ENCODE data around the gene FAM89A.
A peak's percentile ranks its signal among the peaks of the same experiment; 100 is the strongest.

The FAM89A gene

DNA sequence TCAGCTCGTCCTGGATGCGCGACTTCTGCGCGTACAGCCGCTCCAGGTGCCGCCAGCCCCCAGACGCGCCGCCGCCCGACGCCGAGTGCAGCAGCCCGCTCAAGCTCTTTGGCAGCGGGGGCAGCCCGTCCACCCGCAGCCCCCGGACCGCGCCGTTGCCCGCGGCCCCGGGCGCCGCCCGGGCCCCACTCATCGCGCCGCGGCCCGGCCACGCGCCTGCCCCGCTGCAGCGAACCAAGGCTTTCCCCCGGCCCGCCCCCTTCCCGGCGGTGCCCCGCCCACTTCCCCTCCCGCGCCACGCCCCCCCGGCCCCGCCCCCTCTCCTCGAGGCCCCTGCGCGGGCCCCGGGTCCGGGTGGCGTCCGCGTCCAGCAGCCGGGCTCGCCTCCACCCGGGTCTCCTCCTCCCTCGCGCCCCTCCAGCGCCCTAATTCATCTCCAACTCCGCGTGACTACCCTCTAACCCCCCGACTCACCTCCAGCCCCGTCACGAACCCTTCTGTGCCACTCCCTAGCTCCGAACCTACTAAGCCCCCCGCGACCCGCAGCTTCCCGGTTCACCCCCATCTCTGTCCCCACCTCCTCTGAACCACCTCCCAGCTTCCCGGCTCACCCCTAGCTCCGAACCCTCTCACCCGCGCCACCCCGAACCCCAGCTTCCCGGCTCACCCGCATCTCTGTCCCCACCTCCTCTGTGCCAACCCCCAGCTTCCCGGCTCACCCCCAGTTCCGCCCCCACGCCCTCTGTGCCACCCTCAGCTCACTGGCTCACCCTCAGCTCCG is at the start of gene FAM89A:
FAM89A (minus strand) TSS at position 236 of the 781 bp plus-strand sequence; CDS start at position 193, 43 bp downstream.
- peak in 25 of 56 donors; percentile 3 to 56 (median 29) for DNase-seq

DNA sequence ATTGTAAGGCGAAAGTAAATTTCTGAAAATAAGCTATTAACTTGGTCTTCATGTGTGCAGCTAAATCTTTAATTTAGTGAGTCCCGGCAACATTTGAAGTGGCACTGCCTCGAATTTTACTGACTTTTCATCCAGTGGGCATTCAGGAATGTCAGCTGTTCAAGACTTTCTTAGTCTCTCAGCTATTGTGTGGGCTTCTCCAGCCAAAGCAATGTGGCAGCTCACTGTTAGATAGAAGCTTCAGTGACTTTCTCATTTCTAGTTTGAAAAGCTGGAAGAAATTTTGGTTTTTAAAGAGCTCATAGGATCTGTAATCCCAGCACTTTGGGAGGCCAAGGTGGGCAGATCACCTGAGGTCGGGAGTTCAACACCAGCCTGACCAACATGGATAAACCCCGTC is 44.3 kb upstream of the FAM89A start:
- DNase-seq: no peak

DNA sequence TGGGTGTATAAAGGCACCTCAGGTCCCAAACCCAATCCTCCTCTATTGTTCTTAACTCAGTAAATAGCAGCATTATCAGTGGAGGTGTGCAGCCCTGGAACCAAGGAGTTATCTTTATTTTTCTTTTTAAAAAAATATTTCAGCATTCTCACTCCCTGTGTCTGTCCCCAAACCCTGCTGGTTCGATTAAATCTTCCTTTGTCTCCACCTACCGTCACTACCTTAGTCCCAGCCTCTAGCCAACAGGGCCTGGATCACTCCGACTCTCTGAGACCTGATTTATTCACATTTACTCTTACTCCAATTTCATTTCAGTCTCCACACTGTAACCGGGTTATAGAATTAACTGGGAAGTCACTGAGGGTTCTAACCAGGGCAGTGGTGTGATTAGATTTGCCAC is 39.1 kb upstream of the FAM89A start:
- DNase-seq: no peak

GRCh38 chr1:231078250-231078649 is 38.2 kb upstream of the FAM89A start:
- no peak for DNase-seq

DNA sequence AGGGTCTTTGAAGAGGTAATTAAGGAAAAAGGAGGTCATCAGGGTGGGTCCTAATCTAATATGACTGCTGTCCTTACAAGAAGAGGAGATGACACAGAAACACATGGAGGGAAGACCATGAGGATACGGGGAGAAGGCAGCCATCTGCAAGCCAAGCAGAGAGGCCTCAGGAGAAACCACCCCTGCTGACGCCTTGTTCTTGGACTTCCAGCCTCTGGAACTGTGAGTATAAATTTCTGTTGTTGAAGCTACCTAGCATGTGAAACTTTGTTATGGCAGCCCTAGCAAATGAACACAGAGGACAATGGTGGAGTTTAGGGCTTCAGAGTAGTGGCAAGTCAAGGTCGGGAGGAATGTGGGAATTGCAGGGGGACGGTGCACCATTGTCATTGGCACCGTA is 36.7 kb upstream of the FAM89A start:
- no peak for DNase-seq

DNA sequence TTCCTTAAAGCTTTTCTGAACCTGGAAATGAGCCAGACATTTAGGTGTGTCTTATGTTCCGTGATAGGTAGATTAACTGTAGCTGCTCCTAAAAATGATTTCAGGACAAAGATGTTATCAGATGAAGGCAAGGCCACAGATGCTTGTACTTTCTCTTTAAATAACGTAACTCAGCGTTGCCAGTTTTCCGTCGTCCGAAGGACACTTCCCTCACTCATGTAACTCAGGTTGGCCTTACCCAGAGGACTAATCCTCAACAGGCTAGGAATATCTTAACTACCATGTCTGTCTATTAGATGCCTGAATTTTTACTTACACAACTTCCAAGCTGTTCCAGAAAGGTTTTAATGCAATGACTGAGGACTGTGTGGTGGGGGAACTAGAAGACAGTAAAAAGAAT is 35.4 kb upstream of the FAM89A start:
- no peak for DNase-seq

GRCh38 chr1:231075020-231075419 is 35.0 kb upstream of the FAM89A start:
- no peak for DNase-seq

- no peak for DNase-seq
Measured at GRCh38 chr1:231074046-231074445, 34.0 kb upstream of the FAM89A start.

- DNase-seq: no peak
Measured at GRCh38 chr1:231073331-231073730, 33.3 kb upstream of the FAM89A start.

GRCh38 chr1:231072502-231073094 is 32.5 kb upstream of the FAM89A start:
- DNase-seq: no peak

- no peak for DNase-seq
Measured at GRCh38 chr1:231072041-231072440, 32.0 kb upstream of the FAM89A start.

DNA sequence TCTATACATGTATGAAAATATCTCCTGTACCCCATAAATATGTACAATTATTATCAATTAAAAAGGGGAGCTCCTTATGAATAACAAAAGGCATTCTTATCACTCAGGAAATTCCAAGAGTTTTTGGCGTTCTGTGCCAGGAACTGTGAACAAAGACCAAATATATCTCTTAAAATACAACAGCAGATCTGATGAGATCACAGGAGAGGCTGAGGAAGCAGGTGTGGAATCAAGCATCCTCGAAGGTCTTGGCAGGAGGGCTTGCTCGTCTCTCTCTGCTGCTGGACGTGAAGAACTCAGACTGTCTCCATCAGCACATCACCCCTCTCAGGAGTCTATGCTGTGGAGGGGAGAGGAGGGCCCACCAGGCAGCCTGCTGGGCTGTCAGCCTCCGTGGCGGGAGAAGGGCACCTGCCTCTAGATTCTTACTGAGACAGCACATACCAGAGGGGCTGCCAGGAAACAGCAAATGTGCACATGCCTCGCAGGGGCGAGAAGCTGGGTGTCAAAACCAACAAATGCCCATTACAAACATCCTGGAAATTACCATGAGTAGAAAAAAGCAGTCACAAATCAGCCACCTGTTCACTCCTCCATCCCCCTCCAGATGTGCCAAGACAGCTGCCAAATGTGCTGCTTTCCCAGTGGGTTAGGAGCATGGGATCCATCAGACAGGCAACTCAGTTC is 30.8 kb upstream of the FAM89A start:
- no peak for DNase-seq

DNA sequence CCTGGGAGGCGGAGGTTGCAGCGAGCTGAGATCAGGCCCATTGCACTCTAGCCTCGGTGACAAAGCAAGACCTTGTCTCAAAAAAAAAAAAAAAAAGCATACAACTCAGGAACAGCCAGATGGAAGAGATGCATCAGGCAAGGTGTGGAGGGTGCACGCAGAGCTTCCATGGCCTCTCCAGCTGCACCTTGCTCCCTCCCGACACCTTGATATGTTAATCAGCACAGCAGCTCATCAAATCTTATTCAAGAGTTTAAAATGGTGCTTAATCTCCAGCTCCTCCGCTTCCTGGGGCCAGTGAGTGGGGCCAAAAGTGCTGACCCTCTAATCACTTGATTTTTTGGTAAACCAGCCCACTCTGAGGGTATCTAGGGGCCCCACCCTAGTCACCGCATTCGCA is 29.3 kb upstream of the FAM89A start:
- no peak for DNase-seq

DNA sequence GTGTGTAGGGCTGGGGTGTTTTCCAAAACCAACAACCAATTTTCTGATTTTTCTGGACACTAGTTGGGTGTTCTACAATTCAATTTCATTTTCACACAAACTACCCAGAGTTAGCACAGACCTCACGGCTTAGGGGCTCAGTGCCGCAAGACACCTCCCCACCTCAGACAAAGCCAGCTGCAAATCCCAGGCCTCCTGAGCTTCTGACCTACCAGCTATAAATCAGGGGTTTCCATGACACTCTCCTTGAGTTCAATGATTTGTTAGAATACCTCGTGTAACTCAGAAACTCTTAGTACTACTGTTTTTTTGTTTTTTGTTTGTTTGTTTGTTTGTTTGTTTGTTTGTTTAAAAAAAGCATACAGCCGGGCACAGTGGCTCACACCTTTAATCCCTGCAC is 28.7 kb upstream of the FAM89A start:
- DNase-seq: no peak

DNA sequence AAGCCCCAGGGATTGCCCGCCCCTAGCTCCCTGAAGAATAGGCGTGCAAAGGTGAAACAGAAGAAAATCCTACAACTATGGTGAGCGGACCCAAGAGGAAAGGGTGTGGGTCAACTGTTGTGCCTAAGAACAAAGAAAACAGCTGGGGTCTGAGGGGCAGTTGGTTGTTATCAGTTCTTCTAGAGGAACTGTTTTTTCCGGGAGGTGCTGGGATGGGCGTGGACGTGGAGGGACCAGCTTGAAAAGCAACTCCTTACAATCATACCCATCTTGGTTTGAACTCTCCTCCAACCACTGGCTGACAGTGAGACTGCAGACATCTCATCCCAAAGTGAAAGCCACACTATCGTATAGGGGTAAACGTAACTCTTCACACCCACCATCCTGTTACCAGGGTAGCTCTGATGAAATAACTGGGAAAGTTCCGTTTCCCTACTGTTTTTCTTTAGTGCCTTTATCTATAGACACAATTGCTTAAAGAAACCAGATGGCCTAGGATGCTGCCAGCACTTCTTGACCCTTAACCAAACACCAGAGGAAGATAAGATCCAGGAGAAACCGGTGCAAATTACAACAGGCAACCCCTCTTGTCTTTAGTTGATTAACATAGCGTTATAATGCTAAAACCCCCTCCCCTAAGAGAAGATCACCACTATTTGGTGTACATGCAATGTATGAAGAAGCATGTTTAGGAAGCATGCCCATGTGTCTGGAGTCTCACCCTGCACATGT is 25.6 kb upstream of the FAM89A start:
- DNase-seq: no peak

- no peak for DNase-seq
Measured at GRCh38 chr1:231064418-231064817, 24.4 kb upstream of the FAM89A start.

GRCh38 chr1:231063331-231063730 is 23.3 kb upstream of the FAM89A start:
- no peak for DNase-seq

DNA sequence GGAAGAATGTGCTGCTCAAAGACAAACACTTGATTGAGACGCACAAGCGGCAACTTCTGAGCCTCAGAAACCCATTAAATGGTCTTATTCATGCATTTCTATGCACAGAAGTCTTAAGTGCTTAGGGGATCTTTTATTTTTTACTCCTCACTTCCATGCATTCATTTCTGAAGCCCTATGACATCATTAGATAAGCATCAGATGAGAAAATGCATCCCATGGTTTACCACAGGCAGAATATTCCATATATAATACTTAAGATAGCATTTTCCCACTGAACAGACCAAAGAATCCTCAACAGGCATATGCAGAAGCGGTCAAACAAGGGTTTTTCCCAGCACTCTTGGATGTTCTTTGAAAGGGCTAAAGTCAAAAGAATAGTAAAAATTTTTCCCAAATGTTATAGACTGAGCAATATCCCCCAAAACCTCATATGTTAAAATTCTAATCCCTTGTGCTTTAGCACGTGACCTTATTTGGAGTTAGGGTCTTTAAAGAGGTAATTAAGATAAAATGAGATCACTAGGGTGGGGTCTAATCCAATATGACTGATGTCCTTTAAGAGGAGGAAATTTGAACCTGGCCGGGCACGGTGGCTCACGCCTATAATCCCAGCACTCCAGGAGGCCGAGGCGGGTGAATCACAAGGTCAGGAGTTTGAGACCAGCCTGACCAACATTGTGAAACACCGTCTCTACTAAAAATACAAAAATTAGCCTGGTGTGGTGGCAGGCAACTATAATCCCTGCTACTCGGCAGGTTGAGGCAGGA is 22.6 kb upstream of the FAM89A start:
- DNase-seq: no peak

DNA sequence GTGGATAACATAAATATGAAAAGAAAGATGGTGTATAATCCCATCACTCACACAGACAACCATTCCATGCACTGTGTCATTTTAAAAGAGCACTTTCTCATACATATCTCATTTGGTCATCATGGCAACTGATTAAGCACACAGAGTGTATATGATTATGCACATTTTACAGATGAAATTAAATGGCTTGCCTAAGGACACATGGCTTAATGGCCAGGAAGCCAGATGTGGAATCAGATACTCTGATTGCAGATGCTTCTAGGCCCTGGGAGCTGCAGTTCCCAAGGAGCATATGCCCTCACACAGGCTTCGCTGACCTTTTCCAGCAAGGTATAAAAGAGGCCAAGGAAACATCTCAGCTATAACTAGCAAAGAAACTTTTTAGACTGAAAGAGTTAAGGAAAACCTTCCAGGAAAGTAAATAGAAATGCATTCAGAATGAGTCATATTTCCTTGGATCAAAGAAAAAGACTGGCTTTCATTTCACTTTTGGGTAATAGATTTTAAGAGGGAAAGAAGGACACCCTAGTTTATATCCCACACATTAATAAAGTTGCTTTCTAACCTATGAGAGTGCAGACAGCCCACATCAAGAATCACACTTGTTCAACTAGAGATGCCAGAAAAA is 19.6 kb upstream of the FAM89A start:
- no peak for DNase-seq

DNA sequence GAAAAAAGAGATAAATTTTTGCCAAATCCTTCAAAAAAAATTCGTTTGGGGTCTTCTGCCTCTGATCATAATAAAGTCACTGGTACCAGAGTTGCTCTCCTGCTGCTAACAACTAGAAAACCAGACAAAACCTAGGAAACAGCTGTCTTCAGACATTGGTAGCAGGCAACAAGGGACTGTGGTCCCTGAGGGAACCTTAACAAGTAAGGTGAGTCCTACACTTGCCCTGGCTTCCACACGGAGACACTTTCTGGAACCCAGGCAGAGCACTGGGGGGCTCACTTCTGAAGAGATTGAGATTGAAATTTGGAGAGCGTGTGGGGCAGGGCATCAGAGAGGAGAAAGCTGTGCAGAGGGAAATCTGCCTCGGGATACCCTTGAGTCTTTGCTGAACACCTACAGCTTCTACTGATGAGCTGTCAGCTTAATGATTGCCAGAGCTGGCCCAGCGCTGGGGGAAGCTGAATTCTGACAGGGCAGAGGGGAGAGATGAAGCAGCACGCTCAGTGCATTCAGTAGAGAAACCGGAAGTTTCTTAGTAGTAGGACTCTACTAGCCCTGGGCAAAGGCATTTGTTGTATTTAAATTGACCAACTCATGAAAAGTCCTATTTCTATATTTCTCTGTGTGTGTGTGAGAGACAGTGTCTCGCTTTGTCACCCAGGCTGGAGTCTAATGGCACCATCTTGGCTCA is 18.5 kb upstream of the FAM89A start:
- no peak for DNase-seq

All from amygdala (tissue), 56 donors.